ENCODE measurements around the gene CRACDL.

DNA sequence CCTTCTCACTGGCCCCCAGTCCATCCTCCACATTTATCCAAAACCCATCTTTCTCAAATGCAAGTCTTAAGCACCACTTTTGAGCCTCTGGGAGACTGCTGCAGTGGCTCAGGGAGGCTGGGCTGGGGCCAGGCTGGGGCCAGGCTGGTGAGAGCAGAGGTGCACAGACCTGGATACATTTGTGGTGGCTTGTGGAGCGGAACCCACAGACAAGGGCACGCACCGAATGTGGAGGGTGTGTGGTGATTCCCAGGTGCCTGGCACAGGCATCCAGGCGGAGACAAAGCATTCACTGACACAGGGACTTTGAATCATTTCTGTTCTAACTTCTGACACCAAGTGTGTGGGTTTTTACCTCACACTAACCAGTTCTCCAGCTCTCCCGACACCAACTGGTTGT is 162.9 kb downstream of the CRACDL start:
- TF ChIP-seq EZH2phosphoT487 (IDR thresholded peaks at IDR 0.05; ENCODE audit: borderline replicate concordance, low read length): no peak
- TF ChIP-seq, protein P1, sequence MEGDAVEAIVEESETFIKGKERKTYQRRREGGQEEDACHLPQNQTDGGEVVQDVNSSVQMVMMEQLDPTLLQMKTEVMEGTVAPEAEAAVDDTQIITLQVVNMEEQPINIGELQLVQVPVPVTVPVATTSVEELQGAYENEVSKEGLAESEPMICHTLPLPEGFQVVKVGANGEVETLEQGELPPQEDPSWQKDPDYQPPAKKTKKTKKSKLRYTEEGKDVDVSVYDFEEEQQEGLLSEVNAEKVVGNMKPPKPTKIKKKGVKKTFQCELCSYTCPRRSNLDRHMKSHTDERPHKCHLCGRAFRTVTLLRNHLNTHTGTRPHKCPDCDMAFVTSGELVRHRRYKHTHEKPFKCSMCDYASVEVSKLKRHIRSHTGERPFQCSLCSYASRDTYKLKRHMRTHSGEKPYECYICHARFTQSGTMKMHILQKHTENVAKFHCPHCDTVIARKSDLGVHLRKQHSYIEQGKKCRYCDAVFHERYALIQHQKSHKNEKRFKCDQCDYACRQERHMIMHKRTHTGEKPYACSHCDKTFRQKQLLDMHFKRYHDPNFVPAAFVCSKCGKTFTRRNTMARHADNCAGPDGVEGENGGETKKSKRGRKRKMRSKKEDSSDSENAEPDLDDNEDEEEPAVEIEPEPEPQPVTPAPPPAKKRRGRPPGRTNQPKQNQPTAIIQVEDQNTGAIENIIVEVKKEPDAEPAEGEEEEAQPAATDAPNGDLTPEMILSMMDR (IDR thresholded peaks at IDR 0.05; ENCODE audit: low read depth, low read length, poor library complexity, severe bottlenecking): no peak

Data from DOHH2 (cell line).